GM23338 (cell line): ENCODE data around the gene LAMTOR4. TPM values are rescaled to one million over a fixed set of nuclear protein-coding genes. Genes with fewer than 3 reads are reported as not detected.
A peak's percentile ranks its signal among the peaks of the same experiment; 100 is the strongest.

Experiments used
- ATAC-seq: fragments of 200-7000 bp; cut with Tn5 transposase; 3 replicates; pipeline ENCODE4 v1.9.1; 2020
- DNase-seq: peaks from one replicate; pipeline ENCODE4 v3.0.0-alpha.2; 2015; ENCODE audit warnings: low spot score
- H2AFZ ChIP-seq: fragments of 200-600 bp; sonication (generic); 2 replicates; pipeline ENCODE4 v1.8.0; 2016; ENCODE audit warnings: antibody characterized with exemption, mild to moderate bottlenecking, moderate library complexity
- H3F3A ChIP-seq: fragments of 200-600 bp; sonication (generic); replicated peaks from 2 replicates; pipeline ENCODE4 v1.8.0; 2017; ENCODE audit warnings: antibody characterized with exemption, mixed run types, low read depth
- H3K27ac ChIP-seq: fragments of 200-600 bp; sonication (generic); 2 replicates; pipeline ENCODE4 v1.6.1; 2016; ENCODE audit warnings: low read depth
- H3K27me3 ChIP-seq: fragments of 200-600 bp; sonication (generic); 2 replicates; pipeline ENCODE4 v1.8.0; 2016; ENCODE audit warnings: mild to moderate bottlenecking, mixed run types, moderate library complexity; ENCODE audit not compliant: insufficient read depth
- H3K36me3 ChIP-seq: fragments of 200-600 bp; sonication (generic); 2 replicates; pipeline ENCODE4 v1.8.0; 2016; ENCODE audit warnings: mild to moderate bottlenecking; ENCODE audit not compliant: insufficient read depth
- H3K4me1 ChIP-seq: fragments of 200-600 bp; sonication (generic); 2 replicates; pipeline ENCODE4 v1.8.0; 2016; ENCODE audit warnings: mild to moderate bottlenecking, moderate library complexity; ENCODE audit not compliant: insufficient read depth
- H3K4me2 ChIP-seq: fragments of 200-600 bp; sonication (generic); 2 replicates; pipeline ENCODE4 v1.7.1; 2017; ENCODE audit warnings: mixed run types
- H3K4me3 ChIP-seq: fragments of 200-600 bp; sonication (generic); 2 replicates; pipeline ENCODE4 v1.6.1; 2016; ENCODE audit warnings: mixed run types
- H3K79me2 ChIP-seq: fragments of 200-600 bp; sonication (generic); replicated peaks from 2 replicates; pipeline ENCODE4 v1.8.0; 2017; ENCODE audit warnings: mild to moderate bottlenecking; ENCODE audit not compliant: insufficient read depth
- H3K9me2 ChIP-seq: fragments of 200-600 bp; sonication (generic); 2 replicates; pipeline ENCODE4 v1.8.0; 2017; ENCODE audit not compliant: insufficient read depth
- H4K20me1 ChIP-seq: fragments of 200-600 bp; sonication (generic); replicated peaks from 2 replicates; pipeline ENCODE4 v1.8.0; 2017; ENCODE audit warnings: mild to moderate bottlenecking; ENCODE audit not compliant: insufficient read depth
- H3K27ac Mint-ChIP-seq: 2 replicates; pipeline ENCODE4 v1.8.0; 2020; ENCODE audit warnings: inconsistent platforms, mild to moderate bottlenecking, moderate library complexity, mixed read lengths
- H3K27me3 Mint-ChIP-seq: 3 replicates; pipeline ENCODE4 v1.8.0; 2022; ENCODE audit warnings: low read depth, mild to moderate bottlenecking, moderate library complexity, mixed read lengths, inconsistent platforms; ENCODE audit not compliant: insufficient read depth, poor library complexity
- H3K36me3 Mint-ChIP-seq: 3 replicates; pipeline ENCODE4 v1.8.0; 2021; ENCODE audit warnings: low read depth, mild to moderate bottlenecking, inconsistent platforms, moderate library complexity, mixed read lengths
- H3K4me1 Mint-ChIP-seq: 3 replicates; pipeline ENCODE4 v1.8.0; 2020; ENCODE audit warnings: mild to moderate bottlenecking, inconsistent platforms, mixed read lengths
- H3K4me3 Mint-ChIP-seq: 3 replicates; pipeline ENCODE4 v1.8.0; 2021; ENCODE audit warnings: moderate library complexity, mild to moderate bottlenecking, inconsistent platforms, mixed read lengths
- H3K9me3 Mint-ChIP-seq: 3 replicates; pipeline ENCODE4 v1.8.0; 2020; ENCODE audit warnings: moderate library complexity, mild to moderate bottlenecking, inconsistent platforms, mixed read lengths
- CREB1 ChIP-seq: fragments of 250-450 bp; sonication (Bioruptor Pico); IDR thresholded peaks from 2 replicates; pipeline ENCODE4 v1.5.0; 2020; ENCODE audit warnings: low read depth, mild to moderate bottlenecking, moderate library complexity
- CTCF ChIP-seq, 2 experiments: fragments of 200-600 bp in 1 of 2; sonication (generic) in 1 of 2; conservative IDR thresholded peaks; 2 replicates each; pipeline versions ENCODE4 v1.5.1 to v1.6.1; 2016 to 2017; ENCODE audit warnings: antibody characterized with exemption in 2 of 2, low read depth in 2 of 2, mild to moderate bottlenecking in 2 of 2, moderate library complexity in 1 of 2
- EZH2 ChIP-seq: fragments of 200-600 bp; sonication (generic); IDR thresholded peaks from one replicate; pipeline ENCODE4 v1.8.0; 2017; ENCODE audit warnings: antibody characterized with exemption, mild to moderate bottlenecking, low read depth; ENCODE audit not compliant: unreplicated experiment
- JUNB ChIP-seq: IDR thresholded peaks from one replicate; pipeline ENCODE4 v1.6.1; 2016; ENCODE audit warnings: antibody characterized with exemption; ENCODE audit not compliant: unreplicated experiment
- NANOG ChIP-seq: IDR thresholded peaks from 2 replicates; pipeline ENCODE4 v1.6.1; 2016; ENCODE audit warnings: antibody characterized with exemption, borderline replicate concordance
- polyA plus RNA-seq: library from polyadenylated mRNA; unstranded; fragments of >200 nt; fragmentation: Nextera tagmentation; extraction: Ambion mirVana; gene quantifications from 2 replicates; pipeline ENCODE4 v1.2.1, GENCODE V29; 2016
- total RNA-seq: library from RNA; depleted of rRNA; stranded (reverse); fragments of >200 nt; shearing (Covaris generic); gene quantifications from 2 replicates; pipeline ENCODE4 v1.2.3, GENCODE V29; 2014
- TF ChIP-seq, protein P1 (sequence below): fragments of 250-450 bp; sonication (Bioruptor Pico); IDR thresholded peaks from 2 replicates; pipeline ENCODE4 v1.5.0; 2020; ENCODE audit warnings: mild to moderate bottlenecking, moderate library complexity

Gene LAMTOR4
- total and polyA plus RNA-seq, 2 experiments from 2014 or later = 145 to 333 TPM

- TF ChIP-seq, protein P1, sequence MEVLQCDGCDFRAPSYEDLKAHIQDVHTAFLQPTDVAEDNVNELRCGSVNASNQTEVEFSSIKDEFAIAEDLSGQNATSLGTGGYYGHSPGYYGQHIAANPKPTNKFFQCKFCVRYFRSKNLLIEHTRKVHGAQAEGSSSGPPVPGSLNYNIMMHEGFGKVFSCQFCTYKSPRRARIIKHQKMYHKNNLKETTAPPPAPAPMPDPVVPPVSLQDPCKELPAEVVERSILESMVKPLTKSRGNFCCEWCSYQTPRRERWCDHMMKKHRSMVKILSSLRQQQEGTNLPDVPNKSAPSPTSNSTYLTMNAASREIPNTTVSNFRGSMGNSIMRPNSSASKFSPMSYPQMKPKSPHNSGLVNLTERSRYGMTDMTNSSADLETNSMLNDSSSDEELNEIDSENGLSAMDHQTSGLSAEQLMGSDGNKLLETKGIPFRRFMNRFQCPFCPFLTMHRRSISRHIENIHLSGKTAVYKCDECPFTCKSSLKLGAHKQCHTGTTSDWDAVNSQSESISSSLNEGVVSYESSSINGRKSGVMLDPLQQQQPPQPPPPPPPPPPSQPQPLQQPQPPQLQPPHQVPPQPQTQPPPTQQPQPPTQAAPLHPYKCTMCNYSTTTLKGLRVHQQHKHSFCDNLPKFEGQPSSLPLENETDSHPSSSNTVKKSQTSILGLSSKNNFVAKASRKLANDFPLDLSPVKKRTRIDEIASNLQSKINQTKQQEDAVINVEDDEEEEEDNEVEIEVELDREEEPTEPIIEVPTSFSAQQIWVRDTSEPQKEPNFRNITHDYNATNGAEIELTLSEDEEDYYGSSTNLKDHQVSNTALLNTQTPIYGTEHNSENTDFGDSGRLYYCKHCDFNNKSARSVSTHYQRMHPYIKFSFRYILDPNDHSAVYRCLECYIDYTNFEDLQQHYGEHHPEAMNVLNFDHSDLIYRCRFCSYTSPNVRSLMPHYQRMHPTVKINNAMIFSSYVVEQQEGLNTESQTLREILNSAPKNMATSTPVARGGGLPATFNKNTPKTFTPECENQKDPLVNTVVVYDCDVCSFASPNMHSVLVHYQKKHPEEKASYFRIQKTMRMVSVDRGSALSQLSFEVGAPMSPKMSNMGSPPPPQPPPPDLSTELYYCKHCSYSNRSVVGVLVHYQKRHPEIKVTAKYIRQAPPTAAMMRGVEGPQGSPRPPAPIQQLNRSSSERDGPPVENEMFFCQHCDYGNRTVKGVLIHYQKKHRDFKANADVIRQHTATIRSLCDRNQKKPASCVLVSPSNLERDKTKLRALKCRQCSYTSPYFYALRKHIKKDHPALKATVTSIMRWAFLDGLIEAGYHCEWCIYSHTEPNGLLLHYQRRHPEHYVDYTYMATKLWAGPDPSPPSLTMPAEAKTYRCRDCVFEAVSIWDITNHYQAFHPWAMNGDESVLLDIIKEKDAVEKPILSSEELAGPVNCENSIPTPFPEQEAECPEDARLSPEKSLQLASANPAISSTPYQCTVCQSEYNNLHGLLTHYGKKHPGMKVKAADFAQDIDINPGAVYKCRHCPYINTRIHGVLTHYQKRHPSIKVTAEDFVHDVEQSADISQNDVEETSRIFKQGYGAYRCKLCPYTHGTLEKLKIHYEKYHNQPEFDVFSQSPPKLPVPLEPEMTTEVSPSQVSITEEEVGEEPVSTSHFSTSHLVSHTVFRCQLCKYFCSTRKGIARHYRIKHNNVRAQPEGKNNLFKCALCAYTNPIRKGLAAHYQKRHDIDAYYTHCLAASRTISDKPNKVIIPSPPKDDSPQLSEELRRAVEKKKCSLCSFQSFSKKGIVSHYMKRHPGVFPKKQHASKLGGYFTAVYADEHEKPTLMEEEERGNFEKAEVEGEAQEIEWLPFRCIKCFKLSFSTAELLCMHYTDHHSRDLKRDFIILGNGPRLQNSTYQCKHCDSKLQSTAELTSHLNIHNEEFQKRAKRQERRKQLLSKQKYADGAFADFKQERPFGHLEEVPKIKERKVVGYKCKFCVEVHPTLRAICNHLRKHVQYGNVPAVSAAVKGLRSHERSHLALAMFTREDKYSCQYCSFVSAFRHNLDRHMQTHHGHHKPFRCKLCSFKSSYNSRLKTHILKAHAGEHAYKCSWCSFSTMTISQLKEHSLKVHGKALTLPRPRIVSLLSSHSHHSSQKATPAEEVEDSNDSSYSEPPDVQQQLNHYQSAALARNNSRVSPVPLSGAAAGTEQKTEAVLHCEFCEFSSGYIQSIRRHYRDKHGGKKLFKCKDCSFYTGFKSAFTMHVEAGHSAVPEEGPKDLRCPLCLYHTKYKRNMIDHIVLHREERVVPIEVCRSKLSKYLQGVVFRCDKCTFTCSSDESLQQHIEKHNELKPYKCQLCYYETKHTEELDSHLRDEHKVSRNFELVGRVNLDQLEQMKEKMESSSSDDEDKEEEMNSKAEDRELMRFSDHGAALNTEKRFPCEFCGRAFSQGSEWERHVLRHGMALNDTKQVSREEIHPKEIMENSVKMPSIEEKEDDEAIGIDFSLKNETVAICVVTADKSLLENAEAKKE (CRISPR knock-in tag) = no peak
- no peak for TF ChIP-seq NANOG
- TF ChIP-seq EZH2 = no peak
- no peak for TF ChIP-seq CTCF (conservative IDR thresholded peaks at IDR 0.05; ENCODE audit: low read depth in 2 of 2)
- TF ChIP-seq JUNB = no peak
Observed at GRCh38 chr7:100107890-100108289, 40.8 kb upstream of the LAMTOR4 start (continued).

DNA sequence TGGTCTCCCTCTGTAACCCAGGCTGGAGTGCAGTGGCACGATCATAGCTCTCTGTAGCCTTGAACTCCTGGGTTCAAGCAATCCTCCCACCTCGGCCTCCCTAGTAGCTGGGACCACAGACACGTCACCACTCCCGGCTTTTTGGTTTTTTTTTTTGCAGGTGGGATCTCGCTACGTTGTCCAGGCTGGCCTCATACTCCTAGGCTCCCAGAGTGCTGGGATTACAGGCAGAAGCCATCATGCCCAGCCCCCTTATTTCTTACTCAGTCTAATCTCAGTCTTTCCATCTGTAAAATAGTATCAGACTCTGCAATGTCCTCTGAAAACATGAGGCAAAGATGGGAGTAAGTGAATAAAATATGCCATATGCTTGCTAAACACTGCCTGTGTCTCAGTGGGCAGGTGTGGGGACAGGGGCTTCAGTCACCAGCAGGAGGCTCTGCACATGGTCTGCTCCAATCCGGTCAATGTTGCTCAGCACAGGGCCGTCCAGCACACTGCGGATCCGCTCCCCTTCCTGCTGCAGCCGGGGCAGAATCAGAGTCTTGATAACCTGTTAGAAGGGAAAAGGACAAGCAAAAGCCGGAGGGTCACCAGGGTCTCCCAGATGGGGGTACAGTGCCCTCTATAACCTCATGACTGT lies 39.1 kb upstream of the LAMTOR4 start:
- no peaks in the 10 kb centered on the region for H3K4me1 ChIP-seq
- no peak overlapping the region for H3K27ac ChIP-seq
- H3F3A ChIP-seq = no peaks in the 10 kb centered on the region; the same call in 1 of the 2 replicates
- H3K4me2 ChIP-seq = no peak overlapping the region
- no peaks in the 10 kb centered on the region for H3K27me3 ChIP-seq
- Mint-ChIP-seq H3K4me3 (no peak overlapping the region), H3K27ac (no peak overlapping the region), H3K36me3 (peaks cover 86% of the 10 kb centered on the region), H3K4me1 (peaks cover 2% of the 10 kb centered on the region; the same call in 1 of the 3 replicates), H3K9me3 (no peaks in the 10 kb centered on the region), H3K27me3 (peaks cover 25% of the 10 kb centered on the region)
- H3K79me2 ChIP-seq = no peaks in the 10 kb centered on the region
- no peak overlapping the region for H2AFZ ChIP-seq
- H3K36me3 ChIP-seq = peaks cover 17% of the 10 kb centered on the region; the same call in 1 of the 2 replicates
- DNase-seq = no peak
- H3K9me2 ChIP-seq = no peaks in the 10 kb centered on the region
- H3K4me3 ChIP-seq = no peak overlapping the region
- H4K20me1 ChIP-seq = no peaks in the 10 kb centered on the region
- peak; percentile 43 for ATAC-seq
- TF ChIP-seq CREB1 (CRISPR knock-in tag) = no peak
- TF ChIP-seq, protein P1 (CRISPR knock-in tag) = no peak
